Psoas muscle (tissue), 8 donors: ENCODE results near the gene VPS33B. TPM values are rescaled to one million over a fixed set of nuclear protein-coding genes. Genes with fewer than 3 reads are reported as not detected.
"Not testable (repeated sequence)": the region's sequence is repeated elsewhere in the genome, so short reads cannot be mapped to it uniquely, and the experiment has no call there.

Experiments used
- ATAC-seq, 4 donors: fragments of 200-7000 bp; cut with Tn5 transposase; one replicate each; pipeline ENCODE4 v1.9.1; 2020; ENCODE audit warnings: moderate library complexity in 3 of 4, mild to moderate bottlenecking in 2 of 4
- DNase-seq, 2 donors: peaks; one replicate each; pipeline ENCODE4 v3.0.0-alpha.2; 2020
- H3K27ac ChIP-seq: fragments of 200-600 bp; one replicate; pipeline ENCODE4 v1.8.0; 2022
- H3K27me3 ChIP-seq, 3 donors: fragments of 200-600 bp in 1 of 3; one replicate each; pipeline versions ENCODE4 v1.6.1 to v1.8.0; 2013 to 2022; ENCODE audit warnings: low read length in 2 of 3, mild to moderate bottlenecking in 2 of 3, moderate library complexity in 1 of 3; ENCODE audit not compliant: insufficient read depth in 3 of 3
- H3K36me3 ChIP-seq, 2 donors: fragments of 200-600 bp in 1 of 2; one replicate each; pipeline versions ENCODE4 v1.6.1 to v1.8.0; 2013 to 2022; ENCODE audit warnings: low read depth in 1 of 2, mild to moderate bottlenecking in 1 of 2, moderate library complexity in 1 of 2; ENCODE audit not compliant: insufficient read depth in 1 of 2
- H3K4me1 ChIP-seq: fragments of 200-600 bp; one replicate; pipeline ENCODE4 v1.8.0; 2022
- H3K4me3 ChIP-seq: fragments of 200-600 bp; one replicate; pipeline ENCODE4 v1.8.0; 2022; ENCODE audit warnings: mild to moderate bottlenecking
- H3K9me3 ChIP-seq: fragments of 200-600 bp; one replicate; pipeline ENCODE4 v1.8.0; 2022
- CTCF ChIP-seq: fragments of 200-600 bp; IDR thresholded peaks from one replicate; pipeline ENCODE4 v1.8.0; 2022; ENCODE audit warnings: antibody characterized with exemption
- WGBS, 3 donors: extraction: QIAGEN DNeasy Blood & Tissue Kit; methylation state at CpG; one replicate each; pipeline versions ENCODE4 v1.1.6 to v1.1.7; 2013; 5-methylcytosine and 5-hydroxymethylcytosine counted together
- intact Hi-C, 2 donors: fragments of 100-400 bp; cut with DNase I; formaldehyde crosslinking; loops; one replicate each; pipeline versions ENCODE4 v1.11.0 to v1.14.2; 2022
- polyA plus RNA-seq, 3 donors: library from polyadenylated mRNA; stranded (reverse); fragments of 200-250 nt; gene quantifications; one replicate each; pipeline ENCODE4 v1.2.3, GENCODE V29; 2013
- total RNA-seq, 4 donors: library from RNA; stranded (reverse); fragmentation: NEBNext Ultra II Directional in 2 of 4; extraction: Animal tissue kit (Norgen Biotek cat#: 25700) in 2 of 4; gene quantifications; one replicate each; pipeline versions ENCODE4 v1.2.1 to v1.2.4, GENCODE V29; 2021 to 2023
- donor health status: healthy with polysubstance abuse.
- donor health status: DM: no; HTN: no; CAD: no; lungs with moderate emphysema.
- donor health status: Bipolar disorder and iron deficiency.
- donor health status: healthy.
- donor health status: DM: yes; HTN: yes; CAD: no.
- donor health status: DM: no; HTN: no; CAD: no.
- donor health status: DM: no; HTN: no; CAD: no.
- donor health status: DM: yes; HTN: yes; CAD: no.

VPS33B gene
- total and polyA plus RNA-seq, 7 donors: 3.2 to 7.5 (median 4.9) TPM

GRCh38 chr15:91018158-91018557, 4.2 kb downstream of the VPS33B start:
- TF ChIP-seq CTCF: no peak
- intact Hi-C loops: no loop called here
- ATAC-seq: no peak

GRCh38 chr15:91017716-91018115, 4.7 kb downstream of the VPS33B start:
- WGBS, 3 donors: 66 to 75% (median 73%) methylated on average over 5 of the region's 5 CpGs
- Histone ChIP-seq H3K27me3 (no peaks in the 10 kb centered on the region), H3K9me3 (no peaks in the 10 kb centered on the region), H3K4me3 (no peak overlapping the region), H3K36me3 (peaks cover 0 to 51% of the 10 kb centered on the region in 2 donors), H3K4me1 (peaks cover 18% of the 10 kb centered on the region), H3K27ac (no peak overlapping the region)
- no peak for TF ChIP-seq CTCF
- intact Hi-C loops: no loop called here
- ATAC-seq (no peak), DNase-seq (no peak)

More at GRCh38 chr15:91018158-91018557, 4.2 kb downstream of the VPS33B start:
- no peak overlapping the region for H3K4me3 ChIP-seq
- H3K27me3 ChIP-seq: no peaks in the 10 kb centered on the region
- WGBS, 3 donors: 42 to 70% (median 58%) methylated on average over 3 of the region's 3 CpGs
- H3K36me3 ChIP-seq: peaks cover 0 to 46% of the 10 kb centered on the region in 2 donors
- DNase-seq: no peak
- no peaks in the 10 kb centered on the region for H3K9me3 ChIP-seq
- H3K4me1 ChIP-seq: peaks cover 18% of the 10 kb centered on the region
- no peak overlapping the region for H3K27ac ChIP-seq

- H3K9me3 ChIP-seq, H3K27me3 ChIP-seq, H3K27ac ChIP-seq, ATAC-seq, DNase-seq, intact Hi-C loops, H3K4me1 ChIP-seq, H3K4me3 ChIP-seq: not testable (repeated sequence)
- peaks cover 4 to 91% of the 10 kb centered on the region in 2 donors for H3K36me3 ChIP-seq
- 93 to 94% (median 93%) methylated on average over 10 of the region's 10 CpGs for WGBS, 3 donors
Observed at GRCh38 chr15:91013701-91014100, 8.7 kb downstream of the VPS33B start.

DNA sequence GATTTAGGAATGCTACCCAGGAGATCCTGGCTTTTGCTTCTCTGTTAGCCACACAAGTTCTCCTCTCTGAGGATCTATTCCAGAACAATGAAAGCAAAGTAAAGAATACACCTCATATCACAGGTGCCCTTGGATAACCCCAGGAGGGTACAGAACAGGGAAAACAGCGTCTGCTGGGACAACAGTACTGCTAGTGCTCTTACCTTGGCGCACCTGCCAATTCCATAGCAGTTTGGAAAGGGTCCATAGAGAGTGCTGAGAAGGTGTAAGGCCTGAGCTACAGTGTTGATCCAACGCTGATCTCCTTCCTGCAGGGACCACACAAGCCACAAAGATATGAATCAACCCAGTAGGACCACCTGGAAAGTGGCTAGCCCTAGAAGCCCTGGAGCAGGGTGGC, 15.1 kb downstream of the VPS33B start:
- Histone ChIP-seq H3K9me3 (no peaks in the 10 kb centered on the region), H3K27ac (no peak overlapping the region), H3K4me1 (no peaks in the 10 kb centered on the region), H3K4me3 (no peak overlapping the region), H3K36me3 (peaks cover 14 to 100% of the 10 kb centered on the region in 2 donors), H3K27me3 (no peaks in the 10 kb centered on the region)
- DNase-seq: no peak
- no peak for ATAC-seq
- intact Hi-C loops: no loop called here
- TF ChIP-seq CTCF: no peak
- WGBS, 3 donors: 94 to 99% (median 95%) methylated on average over 3 of the region's 3 CpGs

GRCh38 chr15:91001209-91001608, 21.2 kb downstream of the VPS33B start:
- no peak for DNase-seq

More at GRCh38 chr15:91001209-91001608, 21.2 kb downstream of the VPS33B start:
- 62 to 77% (median 66%) methylated on average over 3 of the region's 3 CpGs for WGBS, 3 donors
- intact Hi-C loops: no loop called here
- ATAC-seq: no peak
- Histone ChIP-seq H3K27ac (no peak overlapping the region), H3K9me3 (no peaks in the 10 kb centered on the region), H3K4me3 (no peak overlapping the region), H3K4me1 (no peaks in the 10 kb centered on the region), H3K27me3 (no peaks in the 10 kb centered on the region), H3K36me3 (peaks cover 11 to 92% of the 10 kb centered on the region in 2 donors)
- no peak for TF ChIP-seq CTCF
